Measurements from ENCODE around the gene LIFR. TPM values are rescaled to one million over a fixed set of nuclear protein-coding genes. Genes with fewer than 3 reads are reported as not detected.

Gene LIFR
- total and polyA plus RNA-seq, 3 donors from 2014 or later, result 19.7 to 63.9 (median 49.9) TPM

DNA sequence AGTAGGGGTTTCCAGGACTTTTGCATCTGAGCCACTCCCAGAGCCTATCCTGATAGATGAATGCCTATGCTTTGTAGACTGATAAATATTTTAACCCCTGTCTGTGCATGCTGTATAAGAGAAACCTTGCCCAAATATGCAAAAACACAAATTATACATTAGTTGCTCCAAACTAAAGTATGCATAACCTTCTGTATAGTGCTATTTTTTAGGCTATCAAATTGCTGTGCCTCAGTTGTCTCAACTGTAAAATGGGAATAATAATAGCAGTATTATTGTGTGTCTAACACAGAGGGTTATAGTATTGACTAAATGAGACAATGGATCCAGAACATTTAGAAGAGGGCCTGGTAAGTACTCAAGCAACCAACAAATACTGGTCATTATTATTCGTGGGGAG is 117.7 kb downstream of the LIFR start:
- intact Hi-C loops (cut with DNase I; ENCODE audit: low total_unique reads), result no loop called here

DNA sequence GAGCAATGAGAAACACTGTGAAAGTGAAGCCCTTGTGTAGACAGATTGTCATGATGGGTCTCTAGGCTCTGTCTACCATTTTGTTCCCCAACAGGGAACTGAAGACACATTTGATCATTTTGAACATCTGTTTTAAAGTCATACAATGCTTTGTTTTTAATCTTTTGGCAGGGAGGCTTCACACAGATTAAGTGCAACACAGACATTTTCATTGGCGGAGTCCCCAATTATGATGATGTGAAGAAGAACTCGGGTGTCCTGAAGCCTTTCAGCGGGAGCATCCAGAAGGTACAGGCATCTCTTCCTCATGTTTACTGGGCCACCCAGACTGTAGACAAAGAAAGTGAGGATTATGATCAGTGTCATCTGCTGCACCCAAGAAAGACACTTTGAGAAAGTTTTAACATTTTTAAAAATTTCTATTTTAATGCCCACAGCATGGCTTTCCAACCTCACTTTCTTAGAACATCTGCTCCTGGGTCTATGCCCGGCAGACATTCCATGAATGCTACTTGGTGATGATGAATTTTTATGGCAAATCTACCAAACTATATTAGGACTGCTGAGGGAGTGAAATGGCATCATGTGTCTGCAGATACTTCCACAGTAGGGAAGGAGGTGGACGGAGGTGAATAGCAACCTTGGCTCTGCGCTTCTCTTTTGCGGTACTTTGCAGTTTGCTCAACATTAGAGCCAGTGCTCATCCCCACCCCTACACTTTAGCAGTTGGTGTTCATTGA is 121.3 kb downstream of the LIFR start:
- H3K27ac ChIP-seq, result no peak overlapping the region
- H3K4me1 ChIP-seq, result peaks cover 12% of the 10 kb centered on the region
- H3K9me3 ChIP-seq, result no peaks in the 10 kb centered on the region
- intact Hi-C loops (cut with DNase I; ENCODE audit: low total_unique reads), result no loop called here
- WGBS, 2 donors, result 77 to 78% methylated on average over 7 of the region's 7 CpGs
- TF ChIP-seq POLR2A (IDR thresholded peaks at IDR 0.05), result no peak
- TF ChIP-seq, protein P1, sequence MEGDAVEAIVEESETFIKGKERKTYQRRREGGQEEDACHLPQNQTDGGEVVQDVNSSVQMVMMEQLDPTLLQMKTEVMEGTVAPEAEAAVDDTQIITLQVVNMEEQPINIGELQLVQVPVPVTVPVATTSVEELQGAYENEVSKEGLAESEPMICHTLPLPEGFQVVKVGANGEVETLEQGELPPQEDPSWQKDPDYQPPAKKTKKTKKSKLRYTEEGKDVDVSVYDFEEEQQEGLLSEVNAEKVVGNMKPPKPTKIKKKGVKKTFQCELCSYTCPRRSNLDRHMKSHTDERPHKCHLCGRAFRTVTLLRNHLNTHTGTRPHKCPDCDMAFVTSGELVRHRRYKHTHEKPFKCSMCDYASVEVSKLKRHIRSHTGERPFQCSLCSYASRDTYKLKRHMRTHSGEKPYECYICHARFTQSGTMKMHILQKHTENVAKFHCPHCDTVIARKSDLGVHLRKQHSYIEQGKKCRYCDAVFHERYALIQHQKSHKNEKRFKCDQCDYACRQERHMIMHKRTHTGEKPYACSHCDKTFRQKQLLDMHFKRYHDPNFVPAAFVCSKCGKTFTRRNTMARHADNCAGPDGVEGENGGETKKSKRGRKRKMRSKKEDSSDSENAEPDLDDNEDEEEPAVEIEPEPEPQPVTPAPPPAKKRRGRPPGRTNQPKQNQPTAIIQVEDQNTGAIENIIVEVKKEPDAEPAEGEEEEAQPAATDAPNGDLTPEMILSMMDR (IDR thresholded peaks at IDR 0.05), result no peak
- H3K4me3 ChIP-seq, result no peak overlapping the region
- no peak for DNase-seq
- no peaks in the 10 kb centered on the region for H3K27me3 ChIP-seq
- no peaks in the 10 kb centered on the region for H3K36me3 ChIP-seq (ENCODE audit: low read depth, missing control alignments)

More for the DNA sequence above, 117.7 kb downstream of the LIFR start:
- DNase-seq, result no peak
- WGBS, 2 donors, result 86 to 89% methylated on average over 1 of the region's 1 CpG
- Histone ChIP-seq H3K4me3 (no peak overlapping the region), H3K4me1 (peaks cover 4% of the 10 kb centered on the region), H3K27ac (no peak overlapping the region), H3K9me3 (no peaks in the 10 kb centered on the region), H3K27me3 (no peaks in the 10 kb centered on the region), H3K36me3 (ENCODE audit: low read depth, missing control alignments) (no peaks in the 10 kb centered on the region)
- TF ChIP-seq POLR2A (IDR thresholded peaks at IDR 0.05), result no peak
- TF ChIP-seq, protein P1 (IDR thresholded peaks at IDR 0.05), result no peak

DNA sequence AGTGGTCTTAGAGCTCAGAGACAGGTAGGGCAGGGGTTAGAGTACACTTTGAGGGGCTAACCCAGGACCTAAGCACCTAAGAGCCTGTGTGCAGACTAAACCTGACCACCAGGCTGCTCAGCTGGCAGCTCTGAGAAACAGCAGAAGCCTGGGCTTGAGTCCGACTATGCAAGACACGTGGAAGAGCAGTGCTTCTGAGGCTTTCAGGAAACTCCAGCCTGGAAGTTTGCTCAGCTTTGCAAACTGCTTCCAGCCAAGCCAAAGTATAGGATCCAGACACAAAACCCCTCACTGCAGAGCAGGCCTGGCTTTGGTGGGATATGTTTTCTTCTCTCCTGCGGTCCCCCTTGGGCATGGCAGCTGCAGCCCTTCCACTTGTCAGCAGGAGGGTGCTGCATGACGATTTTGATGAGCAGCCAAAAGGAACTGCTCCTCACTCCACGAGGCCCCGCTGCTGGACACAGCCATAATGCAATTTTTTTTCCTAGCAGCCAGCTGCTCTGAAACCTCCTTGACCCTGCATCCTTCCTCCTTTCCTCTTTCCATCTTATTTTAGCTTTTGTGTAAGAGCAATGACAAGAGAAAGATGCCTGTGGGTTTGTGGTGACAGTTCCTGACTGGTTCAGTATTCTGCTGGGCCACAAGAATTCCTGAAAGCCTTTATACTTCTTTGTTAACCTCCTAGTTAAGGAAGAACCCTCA is 123.1 kb downstream of the LIFR start:
- intact Hi-C loops (cut with DNase I; ENCODE audit: low total_unique reads), result no loop called here
- DNase-seq, result peak; percentile 42
- no peaks in the 10 kb centered on the region for H3K27me3 ChIP-seq
- no peak for TF ChIP-seq POLR2A (IDR thresholded peaks at IDR 0.05)
- TF ChIP-seq, protein P1 (IDR thresholded peaks at IDR 0.05), result no peak
- 32 to 37% methylated on average over 6 of the region's 6 CpGs for WGBS, 2 donors
- H3K36me3 ChIP-seq (ENCODE audit: low read depth, missing control alignments), result no peaks in the 10 kb centered on the region
- no peaks in the 10 kb centered on the region for H3K9me3 ChIP-seq
- peaks cover 12% of the 10 kb centered on the region for H3K4me1 ChIP-seq
- H3K4me3 ChIP-seq, result no peak overlapping the region
- no peak overlapping the region for H3K27ac ChIP-seq

DNA sequence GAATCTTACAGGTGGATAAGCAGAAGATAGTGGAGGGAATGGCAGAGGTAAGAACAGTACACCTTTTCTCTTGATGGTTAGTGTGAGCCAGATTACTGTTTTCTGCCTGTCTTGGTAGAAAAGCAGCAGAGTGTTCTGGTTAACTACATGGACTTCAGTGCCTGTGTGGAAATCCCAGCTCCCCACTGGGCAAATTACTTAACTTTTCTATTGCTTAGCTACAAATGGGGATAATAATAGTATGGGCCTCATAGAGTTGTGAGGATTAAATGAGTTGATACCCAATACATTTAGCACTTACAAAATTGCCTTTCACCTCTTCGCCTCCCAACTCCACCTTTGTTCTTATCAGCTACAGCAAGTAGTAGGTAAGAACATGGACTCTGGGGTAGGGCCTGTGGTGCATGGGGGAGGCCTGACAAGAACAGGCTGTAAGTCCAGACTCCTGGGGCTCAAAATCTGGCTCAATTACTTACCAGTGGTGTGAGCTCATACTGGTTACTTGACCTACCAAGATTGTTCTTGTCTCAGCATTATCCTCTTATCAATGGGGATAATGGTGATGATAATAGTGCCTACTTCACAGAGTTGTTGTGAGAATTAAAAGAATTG is 125.1 kb downstream of the LIFR start:
- WGBS, 2 donors, result 97 to 100% methylated on average over 1 of the region's 1 CpG
- Histone ChIP-seq H3K27me3 (no peaks in the 10 kb centered on the region), H3K9me3 (no peaks in the 10 kb centered on the region), H3K4me1 (peaks cover 12% of the 10 kb centered on the region), H3K27ac (no peak overlapping the region), H3K4me3 (no peak overlapping the region), H3K36me3 (ENCODE audit: low read depth, missing control alignments) (no peaks in the 10 kb centered on the region)
- no peak for DNase-seq
- TF ChIP-seq, protein P1 (IDR thresholded peaks at IDR 0.05), result no peak
- no peak for TF ChIP-seq POLR2A (IDR thresholded peaks at IDR 0.05)
- intact Hi-C loops (cut with DNase I; ENCODE audit: low total_unique reads), result no loop called here
